ENCODE results near the gene ALDH16A1. TPM values are rescaled to one million over a fixed set of nuclear protein-coding genes. Genes with fewer than 3 reads are reported as not detected.

Gene ALDH16A1
- total and polyA plus RNA-seq, 2 donors (not counting 3 experiments of a cell fraction or from before 2014, with no cell fraction given) = 27.6 to 33.2 TPM

DNA sequence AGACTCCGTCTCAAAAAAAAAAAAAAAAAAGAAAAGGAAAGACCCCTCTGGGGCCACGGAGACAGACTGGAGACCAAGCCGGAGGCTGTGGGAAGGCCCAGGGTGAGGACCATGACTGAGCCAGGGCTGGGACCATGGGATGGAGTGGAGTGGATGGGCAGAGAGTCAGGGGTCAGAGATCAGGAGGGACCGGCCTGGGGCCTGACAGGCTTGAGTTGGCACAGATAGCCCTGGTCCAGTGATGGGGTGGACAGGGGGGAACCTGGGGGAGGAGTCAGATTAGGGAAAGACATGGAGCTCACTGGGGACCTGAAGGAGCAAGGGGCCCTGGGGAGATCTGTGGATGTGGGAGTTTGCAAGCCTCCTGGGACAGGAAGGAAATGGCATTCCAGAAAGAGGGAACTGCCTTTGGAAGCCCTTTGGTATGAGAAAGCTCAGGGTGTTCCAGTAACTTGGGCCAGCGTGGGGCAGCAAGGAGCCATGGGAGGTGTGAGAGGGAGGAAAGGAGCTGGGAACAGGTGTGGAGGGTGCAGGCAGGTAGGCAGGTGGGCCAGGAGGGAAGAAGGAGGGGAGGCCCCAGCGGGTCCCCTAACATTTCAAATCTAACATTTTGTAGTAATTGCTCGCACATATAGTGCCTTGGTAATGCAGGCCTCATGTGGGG, 28.1 kb downstream of the ALDH16A1 start:
- no peaks in the 10 kb centered on the region for H4K20me1 ChIP-seq (replicated peaks; ENCODE audit: control insufficient read depth, extremely low read depth, insufficient read depth, low read length)
- no peaks in the 10 kb centered on the region for H3K9me3 ChIP-seq (replicated peaks; ENCODE audit: control insufficient read depth, insufficient read depth, low read length)
- DNase-seq (ENCODE audit: low read depth, low spot score) (no peak), FAIRE-seq (no peak)
- ChIA-PET CTCF (interaction anchor here (1.0 to 1.2 kb wide), 3 partner anchors 15 to 89 kb away, joined by 3 to 4 read pairs (median 3); partner anchors contain the start of gene RPS11), POLR2A (interaction anchor here (0.7 kb wide), 2 partner anchors 39 to 56 kb away, joined by 8 to 11 read pairs; no protein-coding TSS in a partner anchor)
- H3K79me2 ChIP-seq (ENCODE audit: control insufficient read depth, insufficient read depth, low read length) = no peaks in the 10 kb centered on the region
- no peaks in the 10 kb centered on the region for H3K36me3 ChIP-seq (ENCODE audit: control insufficient read depth in 2 of 2, extremely low read depth in 1 of 2, insufficient read depth in 2 of 2, low read length in 2 of 2)
- H3K27ac ChIP-seq (ENCODE audit: insufficient read depth, low read depth, low read length) = no peak overlapping the region
- no peak overlapping the region for H3K9ac ChIP-seq (replicated peaks; ENCODE audit: extremely low read depth, insufficient read depth, low read length)
- no peaks in the 10 kb centered on the region for H3K9me1 ChIP-seq (replicated peaks; ENCODE audit: control insufficient read depth, extremely low read depth, insufficient read depth, low read length)
- no peak overlapping the region for H3K4me3 ChIP-seq (replicated peaks in 1 of 3; ENCODE audit: insufficient read depth in 1 of 3, low read depth in 1 of 3, low read length in 3 of 3)
- TF ChIP-seq POLR2AphosphoS5 (IDR thresholded peaks at IDR 0.05; ENCODE audit: insufficient read depth, low read depth, low read length) (no peak), JUN (IDR thresholded peaks at IDR 0.05; ENCODE audit: borderline replicate concordance, insufficient read depth, insufficient read length, low read depth) (no peak), POLR2A (IDR thresholded peaks at IDR 0.05; ENCODE audit: low read depth, low read length) (no peak), EZH2 (IDR thresholded peaks at IDR 0.05; ENCODE audit: borderline replicate concordance, low read depth, low read length, severe bottlenecking) (no peak), FOS (IDR thresholded peaks at IDR 0.05; ENCODE audit: borderline replicate concordance, insufficient read depth, low read length) (no peak), MYC (IDR thresholded peaks at IDR 0.05; ENCODE audit: low read depth, low read length) (no peak), GATA2 (IDR thresholded peaks at IDR 0.05; ENCODE audit: insufficient read depth, insufficient read length, low read depth, low read length) (no peak)
- TF ChIP-seq, protein P1, sequence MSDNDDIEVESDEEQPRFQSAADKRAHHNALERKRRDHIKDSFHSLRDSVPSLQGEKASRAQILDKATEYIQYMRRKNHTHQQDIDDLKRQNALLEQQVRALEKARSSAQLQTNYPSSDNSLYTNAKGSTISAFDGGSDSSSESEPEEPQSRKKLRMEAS (IDR thresholded peaks at IDR 0.05; ENCODE audit: insufficient read depth, insufficient read length) = no peak
- TF ChIP-seq, protein P2, sequence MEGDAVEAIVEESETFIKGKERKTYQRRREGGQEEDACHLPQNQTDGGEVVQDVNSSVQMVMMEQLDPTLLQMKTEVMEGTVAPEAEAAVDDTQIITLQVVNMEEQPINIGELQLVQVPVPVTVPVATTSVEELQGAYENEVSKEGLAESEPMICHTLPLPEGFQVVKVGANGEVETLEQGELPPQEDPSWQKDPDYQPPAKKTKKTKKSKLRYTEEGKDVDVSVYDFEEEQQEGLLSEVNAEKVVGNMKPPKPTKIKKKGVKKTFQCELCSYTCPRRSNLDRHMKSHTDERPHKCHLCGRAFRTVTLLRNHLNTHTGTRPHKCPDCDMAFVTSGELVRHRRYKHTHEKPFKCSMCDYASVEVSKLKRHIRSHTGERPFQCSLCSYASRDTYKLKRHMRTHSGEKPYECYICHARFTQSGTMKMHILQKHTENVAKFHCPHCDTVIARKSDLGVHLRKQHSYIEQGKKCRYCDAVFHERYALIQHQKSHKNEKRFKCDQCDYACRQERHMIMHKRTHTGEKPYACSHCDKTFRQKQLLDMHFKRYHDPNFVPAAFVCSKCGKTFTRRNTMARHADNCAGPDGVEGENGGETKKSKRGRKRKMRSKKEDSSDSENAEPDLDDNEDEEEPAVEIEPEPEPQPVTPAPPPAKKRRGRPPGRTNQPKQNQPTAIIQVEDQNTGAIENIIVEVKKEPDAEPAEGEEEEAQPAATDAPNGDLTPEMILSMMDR (IDR thresholded peaks at IDR 0.05; ENCODE audit: extremely low read depth in 1 of 2, insufficient read depth in 1 of 2, low read depth in 1 of 2, low read length in 2 of 2) = no peak
- no peaks in the 10 kb centered on the region for H3K27me3 ChIP-seq (ENCODE audit: control insufficient read depth in 2 of 2, insufficient read depth in 2 of 2, low read length in 2 of 2)
- dilution Hi-C loops (cut with MboI; ENCODE audit: extremely low pct_ligation_motif_present, low sequenced_read_pairs) (no loop called here), intact Hi-C loops (cut with micrococcal nuclease) (no loop called here)
- H3K4me2 ChIP-seq (ENCODE audit: insufficient read depth, low read length) = no peak overlapping the region
- no peak overlapping the region for H2AFZ ChIP-seq (ENCODE audit: low read depth, low read length)
- no TSS peak for BruUV-seq (replicated peaks)
- peaks cover 4% of the 10 kb centered on the region for H3K4me1 ChIP-seq (ENCODE audit: control insufficient read depth, extremely low read depth, insufficient read depth, low read length)
